Esophagus (tissue), 2 donors: ENCODE data around the gene PSAT1. TPM values are rescaled to one million over a fixed set of nuclear protein-coding genes. Genes with fewer than 3 reads are reported as not detected.

ENCODE experiments used
- H3K27ac ChIP-seq, 2 donors: one replicate each; pipeline ENCODE4 v1.5.1; 2013; ENCODE audit warnings: low read depth in 2 of 2, mild to moderate bottlenecking in 2 of 2, inconsistent platforms in 1 of 2, low read length in 1 of 2, moderate library complexity in 1 of 2
- H3K27me3 ChIP-seq, 2 donors: one replicate each; pipeline ENCODE4 v1.6.1; 2013; ENCODE audit warnings: low read length in 2 of 2, control low read depth in 1 of 2, mild to moderate bottlenecking in 1 of 2; ENCODE audit not compliant: insufficient read depth in 2 of 2, control insufficient read depth in 1 of 2
- H3K36me3 ChIP-seq, 2 donors: one replicate each; pipeline ENCODE4 v1.6.1; 2013; ENCODE audit warnings: low read length in 1 of 2; ENCODE audit not compliant: control insufficient read depth in 2 of 2, insufficient read depth in 2 of 2
- H3K4me1 ChIP-seq, 2 donors: one replicate each; pipeline ENCODE4 v1.6.1; 2013; ENCODE audit warnings: low read length in 1 of 2; ENCODE audit not compliant: control insufficient read depth in 2 of 2, insufficient read depth in 2 of 2
- H3K4me3 ChIP-seq, 2 donors: one replicate each; pipeline ENCODE4 v1.5.1; 2013; ENCODE audit warnings: low read length in 2 of 2, mild to moderate bottlenecking in 2 of 2, low read depth in 1 of 2, moderate library complexity in 1 of 2
- H3K9me3 ChIP-seq, 2 donors: one replicate each; pipeline ENCODE4 v1.6.1; 2013; ENCODE audit warnings: mild to moderate bottlenecking in 2 of 2, low read depth in 1 of 2, low read length in 1 of 2, moderate library complexity in 1 of 2; ENCODE audit not compliant: control insufficient read depth in 2 of 2, insufficient read depth in 1 of 2
- WGBS, 2 donors: extraction: QIAGEN DNeasy Blood & Tissue Kit; methylation state at CpG; one replicate each; pipeline ENCODE4 v1.1.7; 2013; 5-methylcytosine and 5-hydroxymethylcytosine counted together
- polyA plus RNA-seq, 2 donors: library from polyadenylated mRNA; stranded (reverse); fragments of 200-250 nt; gene quantifications; one replicate each; pipeline ENCODE4 v1.2.3, GENCODE V29; 2013
- donor health status: healthy with polysubstance abuse.
- donor health status: Bipolar disorder and iron deficiency.

Gene PSAT1
- polyA plus RNA-seq, 2 donors, result 9.9 to 34.0 TPM

DNA sequence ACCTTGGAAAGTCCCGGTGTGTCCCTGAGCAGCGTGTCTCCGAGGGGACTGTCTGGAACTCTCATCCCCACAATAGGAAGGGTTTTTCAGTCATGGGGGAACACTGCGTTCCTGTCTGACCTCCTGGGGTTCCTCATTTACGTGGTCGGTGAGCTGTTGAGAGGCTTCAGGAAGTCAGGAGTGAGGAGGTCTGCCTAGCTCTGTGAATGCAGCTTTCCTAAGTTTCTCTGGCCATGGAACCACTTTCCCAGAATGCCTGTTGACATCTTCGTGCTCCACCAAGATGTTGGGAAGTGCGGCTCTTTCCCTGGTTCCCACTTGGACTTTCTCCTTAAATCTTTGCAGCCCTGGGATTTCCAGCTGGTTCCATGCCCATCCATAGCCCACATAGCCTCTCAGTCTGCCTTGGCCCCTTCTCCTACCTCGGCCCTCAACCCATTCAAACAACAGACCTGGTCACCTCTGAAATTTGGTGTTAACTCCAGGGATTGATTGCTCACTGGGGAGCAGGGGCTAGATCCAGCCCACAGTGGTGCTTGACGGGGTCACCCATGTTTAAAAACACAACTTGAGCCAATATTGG lies 27.2 kb downstream of the PSAT1 start:
- WGBS, 2 donors, result 85 to 91% methylated on average over 10 of the region's 10 CpGs
- H3K4me1 ChIP-seq, result no peaks in the 10 kb centered on the region
- H3K36me3 ChIP-seq, result peaks cover 3 to 9% of the 10 kb centered on the region in 2 donors
- no peak overlapping the region for H3K4me3 ChIP-seq
- no peak overlapping the region for H3K27ac ChIP-seq
- H3K27me3 ChIP-seq, result no peaks in the 10 kb centered on the region
- H3K9me3 ChIP-seq, result no peaks in the 10 kb centered on the region

GRCh38 chr9:78324682-78325081 lies 27.8 kb downstream of the PSAT1 start:
- WGBS, 2 donors, result 88 to 92% methylated on average over 8 of the region's 8 CpGs
- peaks cover 2 to 4% of the 10 kb centered on the region in 2 donors for H3K36me3 ChIP-seq
- H3K4me3 ChIP-seq, result no peak overlapping the region
- H3K9me3 ChIP-seq, result no peaks in the 10 kb centered on the region
- no peaks in the 10 kb centered on the region for H3K4me1 ChIP-seq
- no peaks in the 10 kb centered on the region for H3K27me3 ChIP-seq
- H3K27ac ChIP-seq, result no peak overlapping the region

DNA sequence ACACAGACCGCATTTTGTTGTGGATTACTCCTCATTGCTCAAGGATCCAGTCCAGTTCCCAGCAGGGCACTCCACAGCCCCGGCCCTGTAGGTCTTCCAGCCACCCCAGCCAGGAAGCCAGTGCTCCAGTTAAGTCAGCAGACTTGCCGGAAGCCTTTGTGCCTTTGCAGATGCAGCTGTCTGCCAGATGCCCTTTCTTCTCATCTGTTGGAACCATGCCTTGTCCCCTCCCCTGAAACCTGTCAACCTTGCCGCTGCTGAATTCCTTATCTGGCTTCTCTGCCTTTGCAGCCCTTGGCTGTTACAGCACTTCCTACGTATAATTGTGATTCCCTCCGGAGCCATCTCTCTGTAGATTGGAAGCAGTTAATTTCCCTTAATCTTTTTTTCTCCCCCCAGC lies 28.4 kb downstream of the PSAT1 start:
- H3K36me3 ChIP-seq, result peaks cover 2 to 4% of the 10 kb centered on the region in 2 donors
- no peak overlapping the region for H3K27ac ChIP-seq
- no peak overlapping the region for H3K4me3 ChIP-seq
- H3K4me1 ChIP-seq, result no peaks in the 10 kb centered on the region
- no peaks in the 10 kb centered on the region for H3K27me3 ChIP-seq
- no peaks in the 10 kb centered on the region for H3K9me3 ChIP-seq
- WGBS, 2 donors, result 46 to 54% methylated on average over 6 of the region's 6 CpGs

DNA sequence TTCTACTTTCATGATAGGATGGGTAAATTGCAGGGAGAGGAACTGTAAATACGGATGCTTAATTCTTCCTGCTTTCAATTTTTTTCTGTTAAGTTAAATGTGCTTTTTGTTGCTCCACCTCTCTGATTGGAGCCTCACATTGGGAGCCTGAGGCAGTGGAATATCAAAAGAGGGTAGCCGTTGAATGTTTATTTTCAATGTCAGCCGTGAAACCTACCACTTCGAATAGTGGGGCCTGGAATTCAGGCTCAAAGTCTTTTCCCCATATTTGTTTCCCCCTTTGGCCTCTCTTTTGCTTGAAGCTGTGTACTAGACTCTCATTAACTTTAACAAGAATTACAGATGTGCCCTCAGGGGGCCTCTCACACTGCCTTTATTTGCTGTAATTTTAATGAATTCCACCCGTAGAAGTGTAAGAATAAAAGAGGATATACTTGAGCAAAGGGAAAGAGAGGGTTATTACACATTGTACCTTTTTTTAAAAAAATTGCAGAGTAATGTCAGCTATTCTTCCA lies 29.0 kb downstream of the PSAT1 start:
- H3K4me3 ChIP-seq, result no peak overlapping the region
- H3K9me3 ChIP-seq, result no peaks in the 10 kb centered on the region
- 73 to 75% methylated on average over 5 of the region's 5 CpGs for WGBS, 2 donors
- H3K27me3 ChIP-seq, result no peaks in the 10 kb centered on the region
- no peak overlapping the region for H3K27ac ChIP-seq
- no peaks in the 10 kb centered on the region for H3K4me1 ChIP-seq
- peaks cover 1 to 2% of the 10 kb centered on the region in 2 donors for H3K36me3 ChIP-seq

- 88 to 95% methylated on average over 2 of the region's 2 CpGs for WGBS, 2 donors
- peaks cover 0 to 2% of the 10 kb centered on the region in 2 donors for H3K36me3 ChIP-seq
- no peaks in the 10 kb centered on the region for H3K9me3 ChIP-seq
- H3K27me3 ChIP-seq, result no peaks in the 10 kb centered on the region
- no peak overlapping the region for H3K4me3 ChIP-seq
- no peaks in the 10 kb centered on the region for H3K4me1 ChIP-seq
- no peak overlapping the region for H3K27ac ChIP-seq
These were observed 29.6 kb downstream of the PSAT1 start for GRCh38 chr9:78326564-78326963.

DNA sequence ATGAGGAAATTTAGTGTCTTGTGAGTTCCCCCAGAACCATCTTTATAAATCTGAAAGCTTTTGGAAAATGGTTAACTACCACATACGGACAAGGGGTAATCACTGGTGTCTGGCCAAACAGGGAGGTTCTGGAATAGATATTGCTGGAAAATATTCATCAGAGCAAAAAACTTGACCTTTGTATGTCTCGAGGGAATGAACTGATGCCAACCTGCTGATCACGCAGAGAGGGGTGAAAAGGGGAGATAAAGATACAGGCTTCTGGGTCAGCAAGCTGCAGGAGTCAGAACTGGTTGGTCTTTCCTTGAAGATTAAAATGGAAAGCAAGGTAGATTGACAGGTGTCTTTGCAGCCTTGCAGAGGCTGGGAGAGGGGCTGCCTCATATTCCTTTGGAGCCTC lies 35.5 kb downstream of the PSAT1 start:
- Histone ChIP-seq H3K4me1 (no peaks in the 10 kb centered on the region), H3K4me3 (no peak overlapping the region), H3K9me3 (peaks cover 0 to 3% of the 10 kb centered on the region in 2 donors), H3K36me3 (peaks cover 0 to 2% of the 10 kb centered on the region in 2 donors), H3K27ac (no peak overlapping the region), H3K27me3 (no peaks in the 10 kb centered on the region)
- WGBS, 2 donors, result 81 to 83% methylated on average over 3 of the region's 3 CpGs

DNA sequence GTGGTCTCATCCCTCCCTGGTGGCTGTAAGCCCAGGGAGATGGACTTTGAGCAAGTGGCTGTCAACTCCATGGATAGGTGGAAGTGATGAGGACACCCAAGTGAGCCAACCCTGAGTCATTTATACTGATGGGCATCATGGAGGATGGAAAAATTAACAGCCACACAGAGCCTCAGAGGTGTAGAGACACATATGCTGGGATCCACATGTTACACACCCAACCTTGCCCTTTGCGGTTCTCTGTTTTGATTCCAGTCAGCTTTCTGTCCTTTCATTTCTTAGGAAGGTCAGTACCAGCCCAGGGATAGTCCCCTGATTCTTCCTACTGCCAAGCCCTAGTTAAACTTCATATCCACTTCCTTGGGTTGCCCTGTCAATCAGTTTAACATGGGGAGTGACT lies 51.9 kb downstream of the PSAT1 start:
- no peaks in the 10 kb centered on the region for H3K27me3 ChIP-seq
- H3K36me3 ChIP-seq, result no peaks in the 10 kb centered on the region
- no peak overlapping the region for H3K4me3 ChIP-seq
- no peaks in the 10 kb centered on the region for H3K4me1 ChIP-seq
- WGBS, 2 donors, result 96 to 100% methylated on average over 1 of the region's 1 CpG
- H3K27ac ChIP-seq, result no peak overlapping the region
- no peaks in the 10 kb centered on the region for H3K9me3 ChIP-seq

- Histone ChIP-seq H3K36me3 (no peaks in the 10 kb centered on the region), H3K9me3 (no peaks in the 10 kb centered on the region), H3K27me3 (no peaks in the 10 kb centered on the region), H3K27ac (no peak overlapping the region), H3K4me3 (no peak overlapping the region), H3K4me1 (no peaks in the 10 kb centered on the region)
- 80 to 84% methylated on average over 2 of the region's 2 CpGs for WGBS, 2 donors
These were observed 54.9 kb downstream of the PSAT1 start for GRCh38 chr9:78351816-78352215.

- no peaks in the 10 kb centered on the region for H3K9me3 ChIP-seq
- no peak overlapping the region for H3K27ac ChIP-seq
- no peaks in the 10 kb centered on the region for H3K27me3 ChIP-seq
- H3K4me1 ChIP-seq, result peaks cover 0 to 2% of the 10 kb centered on the region in 2 donors
- H3K4me3 ChIP-seq, result no peak overlapping the region
- no peaks in the 10 kb centered on the region for H3K36me3 ChIP-seq
These were observed 57.5 kb downstream of the PSAT1 start for GRCh38 chr9:78354324-78354973.

DNA sequence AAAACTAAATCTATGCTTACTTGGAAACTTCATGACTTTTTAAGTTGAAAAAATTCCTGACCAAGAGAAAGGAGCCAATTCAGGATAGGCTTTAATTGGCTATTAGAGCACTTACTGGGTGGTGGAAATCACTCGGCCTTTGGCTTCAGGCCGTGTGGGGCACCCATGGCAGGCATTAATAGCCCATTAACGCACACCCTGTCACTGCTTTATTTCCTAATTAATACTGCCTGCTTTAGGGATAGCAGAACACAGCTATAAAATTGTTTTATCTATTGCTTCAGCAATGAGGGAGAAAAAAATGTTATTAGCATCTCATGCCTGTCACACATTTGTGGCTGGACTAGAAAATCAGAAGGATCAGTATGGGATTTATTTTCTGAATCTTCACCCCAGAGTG lies 58.1 kb downstream of the PSAT1 start:
- 75 to 81% methylated on average over 3 of the region's 3 CpGs for WGBS, 2 donors
- Histone ChIP-seq H3K4me1 (peaks cover 0 to 2% of the 10 kb centered on the region in 2 donors), H3K27ac (no peak overlapping the region), H3K9me3 (no peaks in the 10 kb centered on the region), H3K36me3 (no peaks in the 10 kb centered on the region), H3K4me3 (no peak overlapping the region), H3K27me3 (no peaks in the 10 kb centered on the region)
